ENCODE measurements around the gene SRRM4. TPM values are rescaled to one million over a fixed set of nuclear protein-coding genes. Genes with fewer than 3 reads are reported as not detected.

The SRRM4 gene
- total RNA-seq, 1 experiment from 2014 or later = not detected

DNA sequence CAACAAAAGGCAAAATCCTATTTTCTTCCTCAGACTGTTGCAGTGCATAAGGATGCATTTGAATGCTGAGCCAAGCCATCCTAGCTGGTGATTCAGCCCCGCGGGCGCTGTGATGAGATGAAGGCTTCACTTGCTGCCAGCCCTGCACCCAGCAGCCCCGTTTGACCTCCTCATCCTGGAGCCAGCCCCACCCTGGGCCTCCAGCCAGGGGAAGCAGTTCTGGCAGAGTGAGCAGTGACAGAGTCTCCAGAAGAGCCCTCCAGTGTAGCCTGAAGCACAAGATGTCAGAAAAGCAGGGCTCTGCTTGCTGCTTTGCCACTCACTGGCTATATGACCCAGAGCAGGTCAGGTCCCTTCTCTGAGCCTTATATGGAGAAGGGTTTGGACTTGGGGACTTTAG is 101.2 kb downstream of the SRRM4 start:
- H3K9me3 Mint-ChIP-seq (ENCODE audit: unreplicated experiment) = peaks cover 35% of the 10 kb centered on the region
- no peaks in the 10 kb centered on the region for H3K4me1 Mint-ChIP-seq (ENCODE audit: insufficient read depth, unreplicated experiment)
- ChIA-PET POLR2A (no interaction called here), CTCF (interaction anchor here (0.6 kb wide), 1 partner anchor 424 kb away, joined by 3 read pairs; no protein-coding TSS in a partner anchor)
- H3K4me3 Mint-ChIP-seq (ENCODE audit: unreplicated experiment) = no peak overlapping the region
- no peaks in the 10 kb centered on the region for H3K36me3 Mint-ChIP-seq (ENCODE audit: insufficient read depth, unreplicated experiment)
- no TSS peak for BruUV-seq (replicated peaks)
- no peak overlapping the region for H3K27ac Mint-ChIP-seq (ENCODE audit: low read depth, unreplicated experiment)
- intact Hi-C loops (cut with micrococcal nuclease) = no loop called here
- TF ChIP-seq, protein P1, sequence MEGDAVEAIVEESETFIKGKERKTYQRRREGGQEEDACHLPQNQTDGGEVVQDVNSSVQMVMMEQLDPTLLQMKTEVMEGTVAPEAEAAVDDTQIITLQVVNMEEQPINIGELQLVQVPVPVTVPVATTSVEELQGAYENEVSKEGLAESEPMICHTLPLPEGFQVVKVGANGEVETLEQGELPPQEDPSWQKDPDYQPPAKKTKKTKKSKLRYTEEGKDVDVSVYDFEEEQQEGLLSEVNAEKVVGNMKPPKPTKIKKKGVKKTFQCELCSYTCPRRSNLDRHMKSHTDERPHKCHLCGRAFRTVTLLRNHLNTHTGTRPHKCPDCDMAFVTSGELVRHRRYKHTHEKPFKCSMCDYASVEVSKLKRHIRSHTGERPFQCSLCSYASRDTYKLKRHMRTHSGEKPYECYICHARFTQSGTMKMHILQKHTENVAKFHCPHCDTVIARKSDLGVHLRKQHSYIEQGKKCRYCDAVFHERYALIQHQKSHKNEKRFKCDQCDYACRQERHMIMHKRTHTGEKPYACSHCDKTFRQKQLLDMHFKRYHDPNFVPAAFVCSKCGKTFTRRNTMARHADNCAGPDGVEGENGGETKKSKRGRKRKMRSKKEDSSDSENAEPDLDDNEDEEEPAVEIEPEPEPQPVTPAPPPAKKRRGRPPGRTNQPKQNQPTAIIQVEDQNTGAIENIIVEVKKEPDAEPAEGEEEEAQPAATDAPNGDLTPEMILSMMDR (IDR thresholded peaks at IDR 0.05; ENCODE audit: unreplicated experiment) = no peak
- DNase-seq (ENCODE audit: unreplicated experiment) = no peak
- no peaks in the 10 kb centered on the region for H3K27me3 Mint-ChIP-seq (ENCODE audit: insufficient read depth, unreplicated experiment)

DNA sequence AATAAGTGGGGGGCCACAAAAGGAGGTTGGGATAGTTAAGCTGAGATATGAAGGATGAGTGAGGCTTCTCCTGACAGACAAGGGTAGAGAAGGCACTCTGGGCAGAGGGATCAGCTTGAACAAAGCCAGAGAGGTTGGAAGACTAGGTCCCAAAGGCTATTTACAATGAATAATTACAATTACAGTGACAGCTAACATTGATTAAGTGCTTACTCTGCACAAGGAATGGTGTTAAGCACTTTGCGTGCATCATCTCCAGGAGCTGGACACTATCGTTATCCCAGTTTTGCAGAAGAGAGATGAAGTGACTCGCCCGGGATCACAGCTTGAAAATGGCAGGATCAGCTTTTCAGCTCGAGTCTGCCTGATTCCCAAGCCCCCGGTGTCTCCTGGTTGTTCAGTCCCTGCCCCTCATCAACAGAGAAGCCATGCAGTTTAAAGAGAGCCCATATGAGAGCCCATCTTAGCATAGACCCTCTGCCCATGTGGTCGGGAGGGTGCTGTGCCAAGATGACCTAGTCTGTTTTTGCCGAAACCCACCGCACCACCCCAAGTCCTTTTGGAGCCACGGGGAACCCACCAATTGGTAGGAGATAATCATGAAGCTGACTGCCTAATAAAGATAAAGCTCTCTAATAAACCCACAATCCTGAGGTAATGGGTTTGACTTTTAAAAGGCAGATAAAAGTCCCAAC is 107.5 kb downstream of the SRRM4 start:
- Mint-ChIP-seq H3K27ac (ENCODE audit: low read depth, unreplicated experiment) (no peak overlapping the region), H3K4me1 (ENCODE audit: insufficient read depth, unreplicated experiment) (no peaks in the 10 kb centered on the region), H3K36me3 (ENCODE audit: insufficient read depth, unreplicated experiment) (no peaks in the 10 kb centered on the region), H3K9me3 (ENCODE audit: unreplicated experiment) (peaks cover 37% of the 10 kb centered on the region), H3K4me3 (ENCODE audit: unreplicated experiment) (no peak overlapping the region), H3K27me3 (ENCODE audit: insufficient read depth, unreplicated experiment) (no peaks in the 10 kb centered on the region)
- intact Hi-C loops (cut with micrococcal nuclease) = no loop called here
- TF ChIP-seq, protein P1 (IDR thresholded peaks at IDR 0.05; ENCODE audit: unreplicated experiment) = no peak
- ChIA-PET POLR2A (no interaction called here), CTCF (interaction anchor here (0.6 to 1.2 kb wide), 6 partner anchors 10 to 1164 kb away, joined by 3 to 5 read pairs (median 3); no protein-coding TSS in a partner anchor)
- no TSS peak for BruUV-seq (replicated peaks)
- DNase-seq (ENCODE audit: unreplicated experiment) = no peak

DNA sequence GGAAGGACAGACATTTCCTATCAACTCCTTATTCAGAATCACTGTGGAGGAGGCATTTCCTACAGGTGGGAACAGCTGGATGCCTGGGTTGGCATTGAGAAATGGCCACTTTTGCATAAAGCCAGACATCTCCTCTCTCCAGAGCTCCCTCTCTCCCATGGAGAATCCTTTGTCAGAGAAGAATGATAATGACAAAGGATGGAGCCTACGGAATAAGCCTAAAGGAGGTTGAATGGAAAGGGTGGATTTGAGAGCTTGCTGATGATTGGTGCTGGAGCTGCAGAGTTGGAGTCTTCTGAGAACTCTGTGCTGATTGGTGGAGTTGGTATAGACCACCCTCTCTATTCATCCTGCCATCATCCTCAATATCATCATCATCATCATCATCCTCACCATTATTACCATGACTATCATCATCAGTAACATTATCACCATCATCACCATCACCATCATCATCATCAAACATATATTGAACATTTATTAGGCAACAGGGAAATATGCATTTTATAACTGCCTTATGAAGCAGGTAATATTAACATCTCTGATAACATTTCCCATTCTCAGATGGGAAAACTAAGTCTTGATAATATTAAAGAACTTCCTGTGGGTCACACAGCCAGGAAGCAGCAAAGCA is 108.2 kb downstream of the SRRM4 start:
- Mint-ChIP-seq H3K27me3 (ENCODE audit: insufficient read depth, unreplicated experiment) (no peaks in the 10 kb centered on the region), H3K4me1 (ENCODE audit: insufficient read depth, unreplicated experiment) (no peaks in the 10 kb centered on the region), H3K9me3 (ENCODE audit: unreplicated experiment) (peaks cover 41% of the 10 kb centered on the region), H3K27ac (ENCODE audit: low read depth, unreplicated experiment) (no peak overlapping the region), H3K36me3 (ENCODE audit: insufficient read depth, unreplicated experiment) (no peaks in the 10 kb centered on the region), H3K4me3 (ENCODE audit: unreplicated experiment) (no peak overlapping the region)
- intact Hi-C loops (cut with micrococcal nuclease) = no loop called here
- POLR2A ChIA-PET = no interaction called here
- CTCF ChIA-PET = interaction anchor here (0.7 to 1.2 kb wide), 4 partner anchors 9 to 324 kb away, joined by 3 read pairs; no protein-coding TSS in a partner anchor
- no TSS peak for BruUV-seq (replicated peaks)
- TF ChIP-seq, protein P1 (IDR thresholded peaks at IDR 0.05; ENCODE audit: unreplicated experiment) = no peak
- DNase-seq (ENCODE audit: unreplicated experiment) = no peak

DNA sequence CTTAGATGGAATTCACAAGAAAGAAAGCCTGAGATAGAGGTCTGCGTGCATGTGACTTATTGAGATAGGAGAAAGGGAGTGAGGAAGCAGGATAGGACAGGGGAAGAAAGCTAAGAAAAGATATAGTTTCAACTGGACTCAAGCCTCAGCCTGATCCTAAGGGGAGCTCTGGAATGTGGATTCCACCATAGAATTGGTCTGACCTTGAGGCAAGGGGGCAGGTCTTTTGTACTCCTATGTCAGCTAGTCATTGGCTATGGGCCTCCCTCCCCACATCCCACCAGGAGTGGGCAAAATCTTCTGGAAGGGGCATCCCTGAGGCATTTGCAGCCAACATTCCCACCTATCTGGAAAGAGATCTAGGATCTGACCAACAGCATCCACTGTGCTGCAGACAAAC is 108.9 kb downstream of the SRRM4 start:
- Mint-ChIP-seq H3K4me3 (ENCODE audit: unreplicated experiment) (no peak overlapping the region), H3K9me3 (ENCODE audit: unreplicated experiment) (peaks cover 45% of the 10 kb centered on the region), H3K4me1 (ENCODE audit: insufficient read depth, unreplicated experiment) (no peaks in the 10 kb centered on the region), H3K36me3 (ENCODE audit: insufficient read depth, unreplicated experiment) (no peaks in the 10 kb centered on the region), H3K27me3 (ENCODE audit: insufficient read depth, unreplicated experiment) (no peaks in the 10 kb centered on the region), H3K27ac (ENCODE audit: low read depth, unreplicated experiment) (no peak overlapping the region)
- TF ChIP-seq, protein P1 (IDR thresholded peaks at IDR 0.05; ENCODE audit: unreplicated experiment) = no peak
- intact Hi-C loops (cut with micrococcal nuclease) = no loop called here
- CTCF ChIA-PET = no interaction called here
- no TSS peak for BruUV-seq (replicated peaks)
- POLR2A ChIA-PET = no interaction called here
- no peak for DNase-seq (ENCODE audit: unreplicated experiment)
